OCI-LY3 (cell line): Measurements from ENCODE around the gene UNC5C.

Experiments
- CTCF ChIP-seq: fragments of 200-600, 300-600 bp; sonication (generic); IDR thresholded peaks from 2 replicates; pipeline ENCODE4 v1.5.1; 2014; ENCODE audit warnings: antibody characterized with exemption, low read length, low read depth
- EZH2phosphoT487 ChIP-seq: fragments of 200-600 bp; shearing (Covaris generic); IDR thresholded peaks from 2 replicates; pipeline ENCODE4 v1.6.1; 2018; ENCODE audit warnings: antibody characterized with exemption, mixed run types, low read depth

- no peak for TF ChIP-seq CTCF
- no peak for TF ChIP-seq EZH2phosphoT487
These were observed 299.9 kb downstream of the UNC5C start for GRCh38 chr4:95248720-95249425.
